Keratinocyte (primary cell): ENCODE results near the gene RASIP1. TPM values are rescaled to one million over a fixed set of nuclear protein-coding genes. Genes with fewer than 3 reads are reported as not detected.

Source experiments
- DNase-seq: peaks from one replicate; pipeline ENCODE4 v3.0.0-alpha.2; 2011; ENCODE audit warnings: low read depth, missing footprints, low spot score
- FAIRE-seq: peaks from 2 replicates; lab custom pipeline; 2011; peaks lifted over from hg19 to GRCh38; lab: Jason Lieb, UNC
- H2AFZ ChIP-seq: 2 replicates; pipeline ENCODE4 v1.6.0; 2012; ENCODE audit warnings: low read length, control low read depth, inconsistent platforms; ENCODE audit not compliant: control insufficient read depth
- H3K27ac ChIP-seq: 2 replicates; pipeline ENCODE4 v1.5.1; 2011; ENCODE audit warnings: low read length; ENCODE audit not compliant: control insufficient read depth, insufficient read depth
- H3K27me3 ChIP-seq: 3 replicates; pipeline ENCODE4 v1.6.0; 2011; ENCODE audit warnings: low read length; ENCODE audit not compliant: control insufficient read depth, insufficient read depth; ENCODE audit errors: extremely low read depth
- H3K36me3 ChIP-seq, 2 experiments: 2 replicates in 1 of 2; 3 replicates in 1 of 2; pipeline ENCODE4 v1.5.1; 2011; ENCODE audit warnings: low read length in 2 of 2, mild to moderate bottlenecking in 1 of 2; ENCODE audit not compliant: control insufficient read depth in 2 of 2, insufficient read depth in 2 of 2; ENCODE audit errors: extremely low read depth in 1 of 2
- H3K4me1 ChIP-seq: 3 replicates; pipeline ENCODE4 v1.5.1; 2011; ENCODE audit warnings: low read length; ENCODE audit not compliant: control insufficient read depth, insufficient read depth; ENCODE audit errors: extremely low read depth
- H3K4me2 ChIP-seq: 3 replicates; pipeline ENCODE4 v1.6.0; 2011; ENCODE audit warnings: low read depth, low read length; ENCODE audit not compliant: control insufficient read depth, insufficient read depth; ENCODE audit errors: extremely low read depth
- H3K4me3 ChIP-seq, 3 experiments: fragments of 200-600 bp in 1 of 3; sonication (generic) in 1 of 3; 2 replicates in 2 of 3; 3 replicates in 1 of 3; pipeline ENCODE4 v1.5.1; 2011 to 2016; ENCODE audit warnings: low read length in 3 of 3, mild to moderate bottlenecking in 3 of 3, control low read depth in 2 of 3, inconsistent platforms in 1 of 3, low read depth in 1 of 3, mixed read lengths in 1 of 3, mixed run types in 1 of 3, moderate library complexity in 1 of 3; ENCODE audit not compliant: control insufficient read depth in 2 of 3, insufficient read depth in 2 of 3; ENCODE audit errors: extremely low read depth in 1 of 3
- H3K79me2 ChIP-seq: 2 replicates; pipeline ENCODE4 v1.6.0; 2012; ENCODE audit warnings: low read length; ENCODE audit not compliant: control insufficient read depth, insufficient read depth
- H3K9ac ChIP-seq: 3 replicates; pipeline ENCODE4 v1.6.0; 2011; ENCODE audit warnings: low read length; ENCODE audit not compliant: control insufficient read depth, insufficient read depth; ENCODE audit errors: extremely low read depth
- H3K9me1 ChIP-seq: 3 replicates; pipeline ENCODE4 v1.6.0; 2011; ENCODE audit warnings: low read length; ENCODE audit not compliant: control insufficient read depth, insufficient read depth; ENCODE audit errors: extremely low read depth
- H3K9me3 ChIP-seq: 2 replicates; pipeline ENCODE4 v1.5.1; 2012; ENCODE audit warnings: low read depth, low read length; ENCODE audit not compliant: control insufficient read depth
- H4K20me1 ChIP-seq: 3 replicates; pipeline ENCODE4 v1.6.0; 2011; ENCODE audit warnings: low read length; ENCODE audit not compliant: control insufficient read depth, insufficient read depth; ENCODE audit errors: extremely low read depth
- EZH2 ChIP-seq: IDR thresholded peaks from one replicate; pipeline ENCODE4 v1.6.1; 2012; ENCODE audit warnings: inconsistent platforms, mild to moderate bottlenecking, low read length, moderate library complexity
- dilution Hi-C: fragments of 300-500 bp; cut with MboI; formaldehyde crosslinking; loops from one replicate; pipeline ENCODE4 v1.7.0; 2020; ENCODE audit warnings: low sequenced_read_pairs; ENCODE audit not compliant: extremely low pct_ligation_motif_present
- polyA plus RNA-seq, 5 experiments: library from polyadenylated mRNA; depleted of rRNA in 3 of 5; stranded (reverse) in 3 of 5; stranded (forward) in 1 of 5; unstranded in 1 of 5; fragments of >200 nt; gene quantifications; 1 replicate in 1 of 5; 2 replicates in 3 of 5; 3 replicates in 1 of 5; pipeline versions ENCODE4 v1.2.1 to v1.2.3, GENCODE V29; 2011 to 2012; ENCODE audit warnings: missing spikeins in 2 of 5, low read depth in 1 of 5, low replicate concordance in 1 of 5
- TF ChIP-seq, protein P1 (sequence below), 3 experiments: IDR thresholded peaks in 1 of 3; conservative IDR thresholded peaks in 1 of 3; optimal IDR thresholded peaks in 1 of 3; 2 replicates in 2 of 3; 3 replicates in 1 of 3; pipeline versions ENCODE3 to v1.5.1; 2011; ENCODE audit warnings: low read length in 3 of 3, mild to moderate bottlenecking in 3 of 3, moderate library complexity in 2 of 3, control low read depth in 1 of 3, inconsistent platforms in 1 of 3; ENCODE audit not compliant: insufficient read depth in 2 of 3; ENCODE audit errors: extremely low read depth in 1 of 3

Gene RASIP1
- polyA plus RNA-seq, 1 donor (not counting 4 experiments of a cell fraction or from before 2014, with no cell fraction given), result 2.3 TPM

GRCh38 chr19:48726556-48726955 is 13.9 kb downstream of the RASIP1 start:
- H3K79me2 ChIP-seq, result no peaks in the 10 kb centered on the region
- H3K9ac ChIP-seq, result no peak overlapping the region
- peaks cover 14% of the 10 kb centered on the region for H3K4me1 ChIP-seq
- H3K36me3 ChIP-seq, result peaks cover 0 to 6% of the 10 kb centered on the region in 2 experiments
- H3K27ac ChIP-seq, result no peak overlapping the region
- H4K20me1 ChIP-seq, result no peaks in the 10 kb centered on the region
- dilution Hi-C loops, result no loop called here
- no peak overlapping the region for H3K4me2 ChIP-seq
- TF ChIP-seq, protein P1, sequence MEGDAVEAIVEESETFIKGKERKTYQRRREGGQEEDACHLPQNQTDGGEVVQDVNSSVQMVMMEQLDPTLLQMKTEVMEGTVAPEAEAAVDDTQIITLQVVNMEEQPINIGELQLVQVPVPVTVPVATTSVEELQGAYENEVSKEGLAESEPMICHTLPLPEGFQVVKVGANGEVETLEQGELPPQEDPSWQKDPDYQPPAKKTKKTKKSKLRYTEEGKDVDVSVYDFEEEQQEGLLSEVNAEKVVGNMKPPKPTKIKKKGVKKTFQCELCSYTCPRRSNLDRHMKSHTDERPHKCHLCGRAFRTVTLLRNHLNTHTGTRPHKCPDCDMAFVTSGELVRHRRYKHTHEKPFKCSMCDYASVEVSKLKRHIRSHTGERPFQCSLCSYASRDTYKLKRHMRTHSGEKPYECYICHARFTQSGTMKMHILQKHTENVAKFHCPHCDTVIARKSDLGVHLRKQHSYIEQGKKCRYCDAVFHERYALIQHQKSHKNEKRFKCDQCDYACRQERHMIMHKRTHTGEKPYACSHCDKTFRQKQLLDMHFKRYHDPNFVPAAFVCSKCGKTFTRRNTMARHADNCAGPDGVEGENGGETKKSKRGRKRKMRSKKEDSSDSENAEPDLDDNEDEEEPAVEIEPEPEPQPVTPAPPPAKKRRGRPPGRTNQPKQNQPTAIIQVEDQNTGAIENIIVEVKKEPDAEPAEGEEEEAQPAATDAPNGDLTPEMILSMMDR (optimal IDR thresholded peaks at IDR 0.05 in 1 of 3, IDR thresholded peaks at IDR 0.05 in 1 of 3, conservative IDR thresholded peaks at IDR 0.05 in 1 of 3; ENCODE audit: extremely low read depth in 1 of 3, insufficient read depth in 2 of 3, low read length in 3 of 3), result no peak
- TF ChIP-seq EZH2, result no peak
- no peaks in the 10 kb centered on the region for H3K9me3 ChIP-seq
- peak overlapping the region; percentile 8 for H2AFZ ChIP-seq
- H3K27me3 ChIP-seq, result no peaks in the 10 kb centered on the region
- DNase-seq, result no peak
- no peak overlapping the region for H3K4me3 ChIP-seq
- no peaks in the 10 kb centered on the region for H3K9me1 ChIP-seq
- no peak for FAIRE-seq

DNA sequence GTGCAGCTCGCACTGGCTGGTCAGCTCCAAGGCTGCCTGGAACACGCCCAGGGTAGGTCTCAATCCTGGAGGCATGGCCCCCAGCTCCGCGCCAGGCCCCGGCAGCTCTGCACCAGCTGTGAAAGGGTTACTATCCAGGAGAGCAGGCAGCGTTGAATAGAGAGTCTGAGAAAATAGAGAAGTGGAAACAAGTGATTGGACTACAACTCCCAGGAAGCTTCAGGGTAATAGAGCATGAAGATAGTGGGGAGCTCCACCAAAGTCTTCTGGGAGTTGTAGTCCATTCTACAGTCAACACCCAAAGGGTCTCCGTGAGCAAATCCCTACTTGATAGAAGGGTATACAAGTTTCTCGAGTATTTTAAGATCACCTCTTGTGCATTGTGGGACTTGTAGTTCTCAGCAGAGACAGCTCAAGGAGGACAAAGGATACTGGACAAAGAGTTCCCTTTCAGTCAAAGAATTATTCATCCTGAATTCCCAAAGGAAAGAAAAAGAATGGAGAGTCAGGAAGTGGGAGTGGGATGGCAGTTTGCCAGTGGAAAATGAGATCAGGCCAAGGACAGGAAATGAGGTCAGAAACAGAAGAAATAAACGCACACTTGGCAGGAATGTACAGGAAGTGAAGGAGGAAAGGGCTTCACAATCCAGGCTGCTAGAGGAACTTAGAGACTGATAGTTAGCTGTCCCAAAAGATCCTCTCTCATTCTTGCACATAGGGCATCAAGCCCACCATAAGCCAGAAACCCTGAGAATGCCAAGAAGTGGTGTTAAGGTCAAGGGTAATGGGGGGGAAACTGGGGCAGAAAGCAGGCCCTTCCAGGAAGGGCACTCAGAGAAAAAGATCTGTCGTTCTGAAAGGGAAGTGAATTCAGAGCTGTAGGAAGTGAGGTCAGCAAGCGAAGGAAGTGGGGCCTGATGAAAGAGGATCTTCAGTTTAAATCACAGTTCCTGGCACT is 15.3 kb downstream of the RASIP1 start:
- TF ChIP-seq, protein P1 (optimal IDR thresholded peaks at IDR 0.05 in 1 of 3, IDR thresholded peaks at IDR 0.05 in 1 of 3, conservative IDR thresholded peaks at IDR 0.05 in 1 of 3; ENCODE audit: extremely low read depth in 1 of 3, insufficient read depth in 2 of 3, low read length in 3 of 3), result no peak
- TF ChIP-seq EZH2, result no peak
- dilution Hi-C loops, result no loop called here
- Histone ChIP-seq H3K79me2 (no peaks in the 10 kb centered on the region), H3K36me3 (peaks cover 0 to 6% of the 10 kb centered on the region in 2 experiments), H3K9me1 (no peaks in the 10 kb centered on the region), H3K4me1 (peaks cover 14% of the 10 kb centered on the region), H3K9ac (no peak overlapping the region), H3K4me3 (no peak overlapping the region), H4K20me1 (no peaks in the 10 kb centered on the region), H3K4me2 (peak overlapping the region; percentile 11), H3K27ac (peak overlapping the region; percentile 63), H2AFZ (peak overlapping the region; percentile 85), H3K9me3 (no peaks in the 10 kb centered on the region), H3K27me3 (no peaks in the 10 kb centered on the region)
- DNase-seq (peak; percentile 76), FAIRE-seq (peak; percentile 85)
